Colon (tissue), 2 donors: ENCODE results near the gene FHIT.

ENCODE experiments used
- FAIRE-seq: peaks from 2 replicates; lab custom pipeline; 2012; peaks lifted over from hg19 to GRCh38; lab: Jason Lieb, UNC
- donor health status: control.
- donor health status: control.

Gene FHIT

GRCh38 chr3:61251174-61251972 lies at the start of gene FHIT:
FHIT (minus strand) TSS chr3:61251452.
- no peak for FAIRE-seq

DNA sequence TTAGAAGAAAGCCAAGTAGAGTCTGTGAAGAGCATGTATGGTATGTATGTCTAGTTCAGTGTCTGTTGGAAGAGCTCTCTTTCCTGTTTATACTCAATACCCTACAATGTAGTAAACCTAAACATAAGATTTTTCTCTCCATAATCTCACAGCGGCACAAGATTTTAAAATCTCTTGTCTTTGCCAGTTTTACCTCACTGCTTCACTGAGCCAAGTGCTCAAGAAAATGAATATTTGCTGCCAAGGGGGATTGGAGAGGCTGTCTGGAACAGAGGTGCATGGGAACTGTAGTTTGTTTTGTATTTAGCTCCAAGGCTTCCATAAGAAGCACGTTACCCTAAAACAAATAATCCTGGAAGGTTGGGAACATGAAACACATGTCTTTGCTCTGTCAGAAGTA lies 49.5 kb upstream of the FHIT start:
- FAIRE-seq: no peak

DNA sequence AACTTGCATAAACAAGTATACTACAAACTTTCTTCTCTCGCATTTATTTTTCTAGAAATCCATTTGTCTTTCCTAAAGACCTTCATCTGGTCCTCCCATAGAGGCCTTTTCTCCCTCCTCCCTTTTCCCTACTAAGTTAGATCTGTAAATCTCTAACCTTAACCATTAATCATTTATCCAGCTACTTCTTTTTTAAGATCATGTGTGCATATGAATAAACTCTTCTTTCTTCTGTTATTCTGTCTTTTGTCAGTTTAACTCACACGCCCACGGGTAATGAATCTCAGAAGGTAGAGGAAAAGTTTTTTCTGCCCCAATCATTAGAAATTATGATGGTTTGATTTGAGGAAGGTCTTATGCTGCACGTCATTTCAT lies 48.7 kb upstream of the FHIT start:
- FAIRE-seq: no peak

GRCh38 chr3:61299343-61300005 lies 48.2 kb upstream of the FHIT start:
- no peak for FAIRE-seq

GRCh38 chr3:61297821-61298220 lies 46.6 kb upstream of the FHIT start:
- FAIRE-seq: no peak

DNA sequence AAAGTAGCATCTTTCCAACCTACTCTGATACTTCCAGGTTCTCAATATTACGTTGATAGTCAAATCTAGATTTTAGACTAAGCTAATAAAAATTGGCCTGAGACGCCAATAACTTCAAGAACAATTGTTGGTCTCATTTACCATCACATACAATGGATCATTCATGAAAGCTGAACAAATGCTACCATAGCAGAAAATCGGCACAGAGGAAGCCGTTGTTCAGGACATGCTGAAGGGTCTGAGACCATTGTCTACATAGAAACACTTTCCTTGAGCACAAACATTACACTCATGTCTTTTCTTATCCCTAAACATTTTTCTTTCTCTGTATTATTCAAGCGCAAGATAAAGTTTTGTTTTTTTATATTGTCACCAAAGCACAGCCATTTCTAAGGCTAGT lies 37.2 kb upstream of the FHIT start:
- no peak for FAIRE-seq

DNA sequence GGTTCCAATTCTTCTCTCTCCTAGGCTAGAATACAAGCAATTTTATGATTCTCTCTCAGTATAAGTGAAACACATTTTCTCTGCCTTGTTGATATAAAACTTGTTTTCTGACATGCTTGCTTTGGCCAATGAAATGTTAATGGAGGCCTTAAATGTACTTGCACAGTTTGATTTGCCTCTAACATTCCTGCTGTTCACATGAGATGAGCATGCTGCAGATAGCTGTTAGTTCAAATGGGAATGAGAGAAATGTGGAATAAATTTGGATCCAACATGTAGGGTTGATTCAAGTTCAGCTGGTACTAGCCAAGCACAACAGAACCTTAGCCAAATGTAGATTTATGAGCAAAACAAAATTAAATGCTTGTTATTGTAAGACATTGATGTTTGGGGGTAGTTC lies 32.6 kb upstream of the FHIT start:
- FAIRE-seq: no peak

DNA sequence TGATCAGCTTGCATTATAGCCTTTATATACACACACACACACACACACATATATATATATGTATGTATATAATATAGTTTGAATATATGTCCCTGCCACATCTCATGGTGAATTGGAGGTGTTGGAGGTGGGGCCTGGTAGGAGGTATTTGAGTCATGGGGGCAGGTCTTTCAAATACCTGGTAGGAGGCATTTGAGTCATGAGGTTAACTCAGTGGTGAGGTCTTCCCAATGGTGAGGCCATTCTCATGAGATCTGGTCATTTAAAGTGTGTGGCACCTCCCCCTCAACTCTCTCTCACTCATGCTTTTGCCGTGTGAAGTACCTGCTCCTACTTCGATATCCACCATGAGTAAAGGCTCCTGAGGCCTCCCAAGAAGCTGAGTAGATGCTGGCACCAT lies 27.5 kb upstream of the FHIT start:
- FAIRE-seq: no peak

- no peak for FAIRE-seq
These were observed 26.2 kb upstream of the FHIT start for GRCh38 chr3:61277411-61277810.

DNA sequence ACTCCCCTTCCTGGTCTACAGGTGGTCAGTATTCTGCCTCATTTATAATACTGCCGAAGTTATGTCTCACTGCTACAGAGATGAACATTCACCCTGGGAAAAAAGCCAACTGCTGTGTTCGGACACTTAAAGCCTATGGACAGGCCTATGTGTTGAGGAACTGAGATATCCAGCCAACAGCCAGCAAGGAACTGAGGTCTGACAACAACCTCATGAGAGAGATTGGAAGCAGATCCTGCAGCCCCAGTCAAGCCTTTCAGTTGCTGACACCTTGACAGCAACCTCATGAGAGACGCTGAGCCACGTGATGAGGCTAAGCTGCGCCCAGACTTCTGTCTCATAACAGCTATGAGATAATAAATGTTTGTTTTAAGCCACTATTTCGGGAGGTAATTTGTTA lies 18.2 kb upstream of the FHIT start:
- no peak for FAIRE-seq

DNA sequence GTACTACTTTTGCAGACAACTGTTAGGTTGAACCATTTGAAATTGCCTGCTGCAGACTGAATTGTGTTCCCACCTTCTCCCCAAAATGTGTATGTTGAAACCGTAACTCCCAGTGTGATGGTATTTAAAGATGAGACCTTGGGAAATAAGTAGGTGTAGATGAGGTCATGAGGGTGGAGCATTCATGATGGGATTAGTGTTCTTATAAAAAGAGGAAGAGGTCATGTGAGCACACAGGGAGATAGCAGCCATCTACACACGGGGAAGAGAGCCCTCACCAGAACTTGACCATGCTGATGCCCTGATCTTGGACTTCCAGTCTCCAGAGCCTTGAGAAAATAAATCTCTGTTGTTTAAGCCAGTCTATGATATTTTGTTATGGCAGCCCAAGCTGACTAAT lies 17.4 kb upstream of the FHIT start:
- FAIRE-seq: no peak

DNA sequence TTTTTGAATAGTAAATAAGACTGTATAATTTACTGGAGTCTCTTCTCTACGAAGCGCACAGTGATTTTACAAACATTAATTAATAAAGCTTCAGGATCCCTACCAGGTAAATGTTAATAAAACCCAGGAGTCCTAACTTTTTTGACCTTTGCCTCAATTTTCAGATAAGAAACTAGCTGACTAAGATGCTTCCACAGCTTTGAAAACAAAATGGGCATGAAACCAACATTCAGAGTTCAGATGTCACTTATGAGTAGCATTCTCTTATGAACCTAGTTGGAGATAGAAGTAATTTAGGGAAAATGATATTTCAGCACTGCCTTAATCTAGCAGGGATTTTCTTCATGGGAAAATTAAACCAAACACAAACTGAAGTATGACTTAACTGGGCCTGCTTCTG lies 13.0 kb upstream of the FHIT start:
- FAIRE-seq: no peak

GRCh38 chr3:61257148-61257547 lies 5.9 kb upstream of the FHIT start:
- no peak for FAIRE-seq

- no peak for FAIRE-seq
These were observed 2.5 kb upstream of the FHIT start for GRCh38 chr3:61253756-61254155.

GRCh38 chr3:61252836-61253235 lies 1.6 kb upstream of the FHIT start:
- FAIRE-seq: no peak

DNA sequence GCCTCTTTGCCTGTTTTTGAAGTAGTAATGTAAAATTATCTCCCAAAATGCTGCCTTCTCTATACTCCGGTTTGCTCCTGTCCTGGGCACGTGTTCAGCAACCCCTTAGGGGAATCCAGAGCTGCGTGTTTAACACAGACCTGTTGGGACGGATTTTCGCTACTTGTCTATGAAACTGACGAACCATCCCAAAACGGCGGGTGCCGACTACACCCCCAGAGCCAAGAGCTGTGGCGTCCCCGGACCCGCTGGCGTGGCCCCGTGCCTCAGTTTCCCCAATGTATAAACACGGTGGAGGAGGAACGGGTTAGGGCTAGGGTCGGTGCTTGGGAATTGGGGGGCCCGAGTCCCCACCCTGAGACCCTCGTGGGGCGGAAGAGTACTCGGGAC lies 473 bp downstream of the FHIT start:
- FAIRE-seq: no peak

- no peak for FAIRE-seq
These were observed 2.8 kb downstream of the FHIT start for GRCh38 chr3:61248496-61248895.

GRCh38 chr3:61247191-61247590 lies 4.1 kb downstream of the FHIT start:
- FAIRE-seq: no peak

- FAIRE-seq: no peak
These were observed 11.4 kb downstream of the FHIT start for GRCh38 chr3:61239871-61240270.

DNA sequence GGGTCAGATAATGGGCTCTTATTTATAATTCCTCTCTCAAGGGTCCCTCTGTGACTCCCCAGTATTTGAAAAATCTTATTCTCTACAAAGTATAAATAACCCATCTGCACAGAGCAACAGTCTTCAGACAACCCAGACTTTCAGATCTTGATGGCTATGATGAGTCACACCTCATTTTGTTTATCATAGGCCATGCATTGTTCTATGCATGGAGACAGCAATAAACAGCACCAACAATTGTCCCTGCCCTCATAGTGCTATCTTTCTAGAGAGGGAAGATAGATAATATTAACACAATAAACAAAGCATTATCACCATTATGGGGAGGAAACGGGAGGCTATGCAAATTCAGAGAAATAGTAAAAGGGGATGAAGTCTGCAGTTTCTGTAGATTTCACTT lies 13.4 kb downstream of the FHIT start:
- no peak for FAIRE-seq

DNA sequence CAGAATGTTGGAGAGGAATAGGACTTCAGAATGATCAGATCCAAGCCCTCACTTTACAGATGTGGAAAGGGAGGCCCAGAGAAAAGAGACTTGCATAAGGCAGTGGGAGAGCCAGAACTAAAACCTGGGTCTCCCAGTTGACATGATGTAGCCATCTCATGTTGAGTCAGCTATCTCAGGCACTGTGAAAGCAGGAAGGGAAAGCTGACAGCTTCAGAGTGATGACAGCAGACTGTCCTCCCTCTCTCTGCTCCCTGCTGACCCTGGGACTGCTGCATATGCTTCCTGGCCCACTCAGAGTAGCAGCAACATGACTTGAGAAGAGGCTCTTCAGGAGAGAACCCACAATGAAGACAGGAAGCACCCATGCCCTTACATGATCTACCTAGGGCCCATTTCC lies 14.7 kb downstream of the FHIT start:
- no peak for FAIRE-seq

DNA sequence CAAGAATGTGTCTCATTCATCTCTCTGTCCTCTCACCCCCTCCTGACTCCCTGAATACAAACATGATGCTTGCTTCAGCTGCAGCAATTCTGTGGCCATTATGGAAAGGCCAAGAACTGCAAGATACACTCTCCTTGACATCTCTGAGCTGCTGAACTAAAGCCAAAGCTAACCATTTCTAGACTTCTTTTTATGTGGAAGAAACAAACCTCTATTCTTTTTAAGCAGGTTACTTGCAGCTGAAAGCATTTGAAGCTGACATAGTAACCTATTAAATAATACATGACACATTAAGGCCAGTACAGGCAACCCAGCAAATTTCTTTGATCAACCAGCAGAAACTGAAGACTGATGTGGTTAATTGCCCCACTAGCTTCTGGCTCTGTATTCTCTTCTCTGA lies 17.5 kb downstream of the FHIT start:
- no peak for FAIRE-seq

DNA sequence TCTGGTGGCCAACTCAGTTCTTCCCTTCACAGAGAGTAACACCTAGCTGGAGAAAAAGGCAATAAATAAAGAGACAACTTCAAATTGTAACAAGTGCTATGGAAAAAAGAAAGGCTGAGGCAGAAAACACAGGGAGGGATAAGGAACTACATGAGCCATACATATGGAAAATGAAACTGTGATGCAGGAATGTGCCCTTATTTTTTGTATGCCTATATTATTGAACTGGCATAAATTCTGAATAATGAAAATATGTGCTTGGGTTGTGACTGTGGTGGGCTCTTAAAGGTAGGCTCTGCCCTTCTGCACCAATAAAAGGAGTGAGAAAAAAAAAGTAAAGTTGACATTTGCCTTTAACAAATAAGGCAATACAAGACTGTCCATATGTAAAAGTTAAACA lies 19.6 kb downstream of the FHIT start:
- FAIRE-seq: no peak

- FAIRE-seq: no peak
These were observed 23.5 kb downstream of the FHIT start for GRCh38 chr3:61227799-61228198.
